Duodenal mucosa (tissue), 2 donors: ENCODE results near the gene MEGF6.

Experiments
- H3K27ac ChIP-seq: one replicate; pipeline ENCODE4 v1.7.0; 2013; ENCODE audit warnings: low read depth, low read length
- H3K27me3 ChIP-seq, 2 donors: one replicate each; pipeline ENCODE4 v1.7.0; 2013; ENCODE audit warnings: low read length in 2 of 2, control low read depth in 1 of 2; ENCODE audit not compliant: insufficient read depth in 2 of 2, control insufficient read depth in 1 of 2
- H3K36me3 ChIP-seq, 2 donors: one replicate each; pipeline ENCODE4 v1.7.0; 2013; ENCODE audit warnings: low read length in 2 of 2, control low read depth in 1 of 2; ENCODE audit not compliant: insufficient read depth in 2 of 2, control insufficient read depth in 1 of 2
- H3K4me1 ChIP-seq, 2 donors: one replicate each; pipeline ENCODE4 v1.7.0; 2013; ENCODE audit warnings: low read length in 2 of 2, control low read depth in 1 of 2; ENCODE audit not compliant: insufficient read depth in 2 of 2, control insufficient read depth in 1 of 2
- H3K4me3 ChIP-seq, 2 donors: one replicate each; pipeline ENCODE4 v1.7.0; 2013; ENCODE audit warnings: low read length in 2 of 2, low read depth in 1 of 2
- H3K9ac ChIP-seq, 2 donors: one replicate each; pipeline ENCODE4 v1.7.0; 2013; ENCODE audit warnings: low read length in 2 of 2, low read depth in 1 of 2
- H3K9me3 ChIP-seq, 2 donors: one replicate each; pipeline ENCODE4 v1.7.0; 2013; ENCODE audit warnings: low read length in 2 of 2, control low read depth in 1 of 2; ENCODE audit not compliant: control insufficient read depth in 1 of 2

The MEGF6 gene

DNA sequence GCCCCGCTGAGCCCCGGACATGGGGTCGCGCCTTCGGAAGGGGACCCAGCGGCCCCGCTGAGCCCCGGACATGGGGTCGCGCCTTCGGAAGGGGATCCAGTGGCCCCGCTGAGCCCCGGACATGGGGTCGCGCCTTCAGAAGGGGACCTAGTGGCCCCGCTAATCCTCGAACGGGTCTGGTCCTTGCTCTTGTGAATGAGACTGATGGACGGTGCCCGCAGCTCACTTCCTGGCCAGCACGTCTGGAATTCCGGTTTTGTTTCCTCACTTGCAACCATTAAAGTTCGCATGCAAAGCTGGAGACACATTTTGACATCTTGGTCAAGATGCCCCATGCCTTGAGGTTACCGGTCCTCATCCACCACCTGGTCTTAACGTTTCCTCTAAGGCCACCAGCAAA lies 33.0 kb upstream of the MEGF6 start:
- Histone ChIP-seq H3K27me3 (no peaks in the 10 kb centered on the region), H3K36me3 (peaks cover 19 to 48% of the 10 kb centered on the region in 2 donors), H3K4me3 (no peak overlapping the region), H3K27ac (no peak overlapping the region), H3K9me3 (no peaks in the 10 kb centered on the region), H3K9ac (no peak overlapping the region), H3K4me1 (peaks cover 9 to 16% of the 10 kb centered on the region in 2 donors)

DNA sequence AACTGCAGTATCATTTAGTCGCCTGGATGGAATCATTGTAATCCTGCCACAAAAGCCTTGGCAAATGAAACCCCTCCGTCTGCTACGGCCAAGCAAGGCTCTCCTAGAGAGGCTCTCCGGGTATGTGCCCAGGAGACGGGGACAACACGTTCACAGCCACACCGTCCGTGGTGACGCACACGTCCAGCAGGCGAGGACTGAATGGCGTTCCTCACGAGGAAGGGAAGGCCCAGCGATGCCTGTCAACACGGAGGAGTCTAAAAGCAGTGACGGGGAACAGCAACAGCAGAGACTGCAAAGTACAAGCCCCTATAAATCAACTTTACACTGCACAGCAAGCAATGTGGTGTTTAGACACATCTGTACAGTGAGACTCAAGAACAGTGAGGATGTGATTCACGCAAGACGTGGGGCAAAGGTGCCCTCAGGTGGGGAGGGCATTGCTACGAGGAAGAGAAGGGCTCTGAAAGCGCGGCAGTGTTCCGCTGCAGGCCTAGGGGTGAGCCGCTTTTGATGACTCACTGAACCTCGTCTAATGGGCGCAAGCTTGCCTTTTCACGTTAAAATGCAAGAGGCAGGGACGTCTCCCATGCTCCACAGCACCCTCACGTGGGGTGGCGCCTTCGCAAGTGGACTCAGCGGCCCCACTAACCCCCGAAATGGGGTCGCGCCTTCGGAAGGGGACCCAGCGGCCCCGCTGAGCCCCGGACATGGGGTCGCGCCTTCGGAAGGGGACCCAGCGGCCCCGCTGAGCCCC lies 31.8 kb upstream of the MEGF6 start:
- Histone ChIP-seq H3K36me3 (peaks cover 19 to 60% of the 10 kb centered on the region in 2 donors), H3K27me3 (no peaks in the 10 kb centered on the region), H3K4me3 (no peak overlapping the region), H3K4me1 (peaks cover 0 to 7% of the 10 kb centered on the region in 2 donors), H3K27ac (no peak overlapping the region), H3K9ac (no peak overlapping the region), H3K9me3 (no peaks in the 10 kb centered on the region)

DNA sequence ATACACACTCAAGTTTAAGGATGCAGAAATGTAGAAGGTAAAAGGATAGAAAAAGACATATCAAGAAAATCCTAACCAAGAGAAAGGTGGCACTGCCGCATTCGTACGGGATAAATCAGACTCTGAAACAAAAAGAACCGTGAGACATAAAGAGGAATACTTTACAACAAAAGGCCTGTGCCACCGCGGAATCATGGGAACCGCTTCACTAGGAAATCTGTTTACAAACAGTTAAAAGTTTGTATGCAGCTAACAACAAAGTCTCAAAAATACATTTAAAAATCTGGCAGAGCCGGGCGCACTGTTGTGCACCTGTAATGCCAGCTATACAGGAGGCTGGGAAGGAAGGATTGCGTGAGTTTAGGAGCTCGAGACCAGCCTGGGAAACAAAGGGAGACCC lies 30.5 kb upstream of the MEGF6 start:
- Histone ChIP-seq H3K27ac (no peak overlapping the region), H3K4me3 (no peak overlapping the region), H3K36me3 (peaks cover 24 to 71% of the 10 kb centered on the region in 2 donors)

DNA sequence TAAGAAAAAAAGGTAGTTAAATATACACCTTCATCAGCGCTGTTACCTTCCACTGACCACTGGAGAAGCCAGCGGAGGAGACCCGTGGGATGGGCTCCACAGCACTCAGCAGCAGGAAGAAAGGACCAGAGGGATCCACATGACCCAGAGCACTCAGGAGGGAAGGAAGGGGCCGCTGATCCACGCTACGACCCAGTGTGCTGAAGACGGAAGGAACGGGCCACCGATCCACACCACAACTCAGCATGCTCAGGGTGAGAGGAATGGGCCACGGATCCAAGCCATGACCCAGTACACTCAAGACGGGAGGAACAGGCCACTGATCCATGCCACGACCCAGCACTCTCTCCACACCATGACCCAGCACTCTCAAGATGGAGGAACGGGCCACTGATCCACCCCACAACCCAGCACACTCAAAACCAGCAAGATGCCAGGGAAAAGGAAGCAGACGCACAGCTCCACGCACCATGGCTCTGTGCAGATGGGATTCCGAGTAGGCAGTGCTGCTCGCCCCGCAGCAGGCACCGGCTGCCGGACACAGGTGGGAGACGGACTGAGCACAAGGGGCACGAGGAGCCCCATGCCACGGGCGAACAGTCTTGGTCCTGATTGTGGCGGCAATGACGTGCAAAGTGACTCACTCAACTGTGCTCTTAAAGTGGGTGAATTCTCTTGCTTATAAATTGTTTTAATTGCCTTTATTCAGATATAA lies 29.9 kb upstream of the MEGF6 start:
- no peaks in the 10 kb centered on the region for H3K4me1 ChIP-seq
- no peak overlapping the region for H3K4me3 ChIP-seq
- no peaks in the 10 kb centered on the region for H3K27me3 ChIP-seq
- no peak overlapping the region for H3K27ac ChIP-seq
- peaks cover 19 to 71% of the 10 kb centered on the region in 2 donors for H3K36me3 ChIP-seq
- no peak overlapping the region for H3K9ac ChIP-seq
- no peaks in the 10 kb centered on the region for H3K9me3 ChIP-seq

More for the DNA sequence above, 30.5 kb upstream of the MEGF6 start:
- no peaks in the 10 kb centered on the region for H3K4me1 ChIP-seq
- H3K9me3 ChIP-seq: no peaks in the 10 kb centered on the region
- no peaks in the 10 kb centered on the region for H3K27me3 ChIP-seq
- H3K9ac ChIP-seq: no peak overlapping the region

DNA sequence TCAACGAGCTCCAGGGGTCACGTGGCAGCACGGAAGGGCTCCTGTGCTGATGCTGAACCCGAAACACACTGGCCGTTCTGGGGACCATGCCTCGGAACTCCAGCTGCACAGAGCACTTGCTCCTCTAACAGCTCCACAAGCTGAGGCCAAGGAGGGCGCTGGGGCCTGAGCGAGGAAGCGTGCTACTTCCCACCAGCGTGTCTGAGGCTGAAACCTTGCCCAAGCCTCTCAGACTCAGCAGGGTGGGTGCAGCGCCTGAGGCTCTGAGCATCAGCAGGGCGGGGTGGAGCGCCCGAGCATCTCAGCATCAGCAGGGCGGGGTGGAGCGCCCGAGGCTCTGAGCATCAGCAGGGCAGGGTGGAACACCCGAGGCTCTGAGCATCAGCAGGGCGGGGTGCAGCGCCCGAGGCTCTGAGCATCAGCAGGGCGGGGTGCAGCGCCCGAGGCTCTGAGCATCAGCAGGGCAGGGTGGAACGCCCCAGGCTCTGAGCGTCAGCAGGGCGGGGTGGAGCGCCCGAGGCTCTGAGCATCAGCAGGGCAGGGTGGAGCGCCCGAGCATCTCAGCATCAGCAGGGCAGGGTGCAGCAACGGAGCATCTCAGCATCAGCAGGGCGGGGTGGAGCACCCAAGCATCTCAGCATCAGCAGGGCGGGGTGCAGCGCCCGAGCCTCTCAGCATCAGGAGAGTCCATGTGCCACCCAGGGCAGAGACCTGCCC lies 29.0 kb upstream of the MEGF6 start:
- H3K9me3 ChIP-seq: no peaks in the 10 kb centered on the region
- no peak overlapping the region for H3K27ac ChIP-seq
- H3K4me1 ChIP-seq: no peaks in the 10 kb centered on the region
- H3K4me3 ChIP-seq: no peak overlapping the region
- no peaks in the 10 kb centered on the region for H3K27me3 ChIP-seq
- peaks cover 20 to 72% of the 10 kb centered on the region in 2 donors for H3K36me3 ChIP-seq
- H3K9ac ChIP-seq: no peak overlapping the region

DNA sequence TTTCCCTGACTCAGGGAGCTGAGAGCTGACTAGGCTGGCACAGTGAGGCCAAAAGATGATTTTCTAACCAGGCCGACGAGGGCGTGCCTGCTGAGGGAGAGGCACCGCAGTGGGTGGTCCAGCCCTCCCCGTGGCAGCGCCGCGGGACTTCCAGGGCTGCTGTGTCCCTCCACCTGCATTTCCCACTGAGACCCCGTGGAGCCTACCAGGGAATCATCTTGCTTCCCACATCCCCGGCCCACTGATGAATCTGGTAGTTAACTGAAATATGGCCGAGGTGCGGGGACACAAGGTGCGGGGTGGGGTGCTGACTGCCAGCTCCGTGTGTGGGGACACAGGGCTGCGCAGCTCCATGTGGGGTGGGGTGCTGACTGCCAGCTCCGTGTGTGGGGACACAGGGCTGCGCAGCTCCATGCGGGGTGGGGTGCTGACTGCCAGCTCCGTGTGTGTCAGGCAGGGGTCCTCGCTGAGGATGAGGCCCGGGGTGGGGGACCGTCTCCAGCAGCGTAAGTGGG lies 28.1 kb upstream of the MEGF6 start:
- Histone ChIP-seq H3K27ac (no peak overlapping the region), H3K36me3 (peaks cover 28 to 74% of the 10 kb centered on the region in 2 donors), H3K9ac (no peak overlapping the region), H3K4me1 (no peaks in the 10 kb centered on the region), H3K4me3 (no peak overlapping the region), H3K27me3 (no peaks in the 10 kb centered on the region), H3K9me3 (no peaks in the 10 kb centered on the region)

DNA sequence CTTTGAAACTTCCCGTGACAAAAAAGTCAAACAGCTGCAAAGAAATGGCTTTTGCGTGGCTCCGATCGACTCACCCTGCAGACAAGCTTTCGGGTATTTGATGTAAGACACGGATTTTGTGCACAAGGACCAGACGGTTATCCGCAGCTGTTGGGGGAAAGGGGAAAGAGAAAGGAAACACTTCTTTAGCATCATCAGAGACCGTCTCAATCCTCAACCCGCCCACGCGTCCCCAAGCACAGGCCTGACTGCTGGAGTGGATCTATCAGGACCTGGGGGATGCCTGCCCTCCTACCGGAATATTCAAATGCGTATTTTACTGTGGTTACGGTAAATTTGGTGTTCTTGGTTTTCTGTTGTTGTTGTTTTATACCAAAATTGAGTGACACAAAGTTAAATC lies 27.4 kb upstream of the MEGF6 start:
- Histone ChIP-seq H3K9me3 (no peaks in the 10 kb centered on the region), H3K27me3 (no peaks in the 10 kb centered on the region), H3K36me3 (peaks cover 31 to 79% of the 10 kb centered on the region in 2 donors), H3K27ac (no peak overlapping the region), H3K9ac (no peak overlapping the region), H3K4me1 (no peaks in the 10 kb centered on the region), H3K4me3 (no peak overlapping the region)

DNA sequence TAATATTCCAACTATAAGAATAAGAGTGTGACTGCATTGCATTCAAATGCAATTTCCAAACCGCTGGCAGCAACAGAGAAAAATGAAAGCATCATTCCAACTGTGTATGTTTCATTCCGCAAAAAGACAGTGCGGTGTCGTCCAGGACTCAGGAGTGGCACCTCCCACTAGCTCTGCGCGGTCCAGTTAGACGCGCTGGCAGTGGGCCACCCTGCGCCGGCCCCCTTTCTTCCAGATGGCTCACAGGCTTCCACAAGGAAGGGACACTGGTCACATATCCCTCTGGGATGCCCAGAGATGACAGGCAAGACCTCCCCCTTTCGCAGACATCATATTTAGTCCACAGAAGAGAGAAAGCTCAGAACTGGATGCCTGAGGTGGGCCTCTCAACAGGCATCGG lies 26.7 kb upstream of the MEGF6 start:
- Histone ChIP-seq H3K4me1 (no peaks in the 10 kb centered on the region), H3K27ac (no peak overlapping the region), H3K27me3 (no peaks in the 10 kb centered on the region), H3K4me3 (no peak overlapping the region), H3K9ac (no peak overlapping the region), H3K36me3 (peaks cover 29 to 82% of the 10 kb centered on the region in 2 donors), H3K9me3 (no peaks in the 10 kb centered on the region)

DNA sequence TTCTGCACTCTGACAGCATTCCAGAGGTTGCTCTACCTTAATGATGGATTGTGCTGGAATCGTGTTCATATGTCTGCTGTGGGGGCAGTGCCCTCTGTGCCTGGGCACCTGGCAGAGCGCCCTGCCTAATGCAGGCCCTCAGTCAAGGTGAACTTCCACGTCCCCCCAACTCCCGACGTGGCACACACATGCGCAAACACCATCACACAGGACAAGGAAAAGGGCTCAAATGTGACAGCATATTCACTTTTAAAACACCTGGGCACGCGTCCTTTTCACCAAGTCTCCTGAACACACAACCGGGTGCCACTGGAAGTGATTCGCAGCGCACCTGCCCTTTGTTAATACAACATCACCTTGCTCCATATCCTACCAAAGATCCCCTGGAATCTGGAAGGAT lies 25.2 kb upstream of the MEGF6 start:
- Histone ChIP-seq H3K27ac (no peak overlapping the region), H3K36me3 (peaks cover 32 to 90% of the 10 kb centered on the region in 2 donors), H3K4me1 (no peaks in the 10 kb centered on the region), H3K9me3 (no peaks in the 10 kb centered on the region), H3K27me3 (no peaks in the 10 kb centered on the region), H3K4me3 (no peak overlapping the region), H3K9ac (no peak overlapping the region)

DNA sequence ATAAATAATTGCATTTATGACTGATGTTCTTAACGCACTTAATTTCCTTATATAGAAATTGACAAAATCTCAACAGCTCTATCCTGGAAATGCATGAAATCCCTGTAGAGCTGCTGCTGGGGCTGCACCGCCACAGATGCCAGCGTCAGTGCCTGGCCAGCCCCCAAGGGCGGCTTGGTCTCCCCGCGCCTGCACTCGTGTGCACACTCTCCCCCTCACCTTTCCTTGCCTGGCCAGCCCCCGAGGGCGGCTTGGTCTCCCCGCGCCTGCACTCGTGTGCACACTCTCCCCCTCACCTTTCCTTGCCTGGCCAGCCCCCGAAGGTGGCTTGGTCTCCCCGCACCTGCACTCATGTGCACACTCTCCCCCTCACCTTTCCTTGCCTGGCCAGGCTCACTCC lies 24.8 kb upstream of the MEGF6 start:
- H3K9ac ChIP-seq: no peak overlapping the region
- H3K4me3 ChIP-seq: no peak overlapping the region
- peaks cover 31 to 90% of the 10 kb centered on the region in 2 donors for H3K36me3 ChIP-seq
- no peaks in the 10 kb centered on the region for H3K27me3 ChIP-seq
- H3K27ac ChIP-seq: no peak overlapping the region
- H3K9me3 ChIP-seq: no peaks in the 10 kb centered on the region
- H3K4me1 ChIP-seq: no peaks in the 10 kb centered on the region
